GM23338 (cell line): ENCODE data around the gene TDRD7.

Experiments
- CTCF ChIP-seq, 2 experiments: fragments of 200-600 bp in 1 of 2; sonication (generic) in 1 of 2; conservative IDR thresholded peaks; 2 replicates each; pipeline versions ENCODE4 v1.5.1 to v1.6.1; 2016 to 2017; ENCODE audit warnings: antibody characterized with exemption in 2 of 2, low read depth in 2 of 2, mild to moderate bottlenecking in 2 of 2, moderate library complexity in 1 of 2
- EZH2 ChIP-seq: fragments of 200-600 bp; sonication (generic); IDR thresholded peaks from one replicate; pipeline ENCODE4 v1.8.0; 2017; ENCODE audit warnings: antibody characterized with exemption, mild to moderate bottlenecking, low read depth; ENCODE audit not compliant: unreplicated experiment
- EZH2phosphoT487 ChIP-seq: fragments of 200-600 bp; sonication (generic); IDR thresholded peaks from one replicate; pipeline ENCODE4 v1.8.1; 2018; ENCODE audit warnings: antibody characterized with exemption; ENCODE audit not compliant: unreplicated experiment
- POLR2AphosphoS5 ChIP-seq: IDR thresholded peaks from 2 replicates; pipeline ENCODE4 v1.6.1; 2016; ENCODE audit warnings: antibody characterized with exemption, low read depth
- REST ChIP-seq: IDR thresholded peaks from one replicate; pipeline ENCODE4 v1.6.1; 2018; ENCODE audit warnings: antibody characterized with exemption; ENCODE audit not compliant: unreplicated experiment
- STAT1 ChIP-seq: IDR thresholded peaks from one replicate; pipeline ENCODE4 v1.6.1; 2016; ENCODE audit warnings: antibody characterized with exemption; ENCODE audit not compliant: unreplicated experiment

GRCh38 chr9:97438257-97438656 is 26.4 kb downstream of the TDRD7 start:
- TF ChIP-seq EZH2: no peak
- no peak for TF ChIP-seq CTCF (conservative IDR thresholded peaks at IDR 0.05; ENCODE audit: low read depth in 2 of 2)
- TF ChIP-seq REST: no peak
- no peak for TF ChIP-seq STAT1
- TF ChIP-seq POLR2AphosphoS5: no peak
- no peak for TF ChIP-seq EZH2phosphoT487
